GM15510 (cell line): Measurements from ENCODE around the gene SPSB4.

Experiments
- POLR2A ChIP-seq: IDR thresholded peaks from 3 replicates; pipeline ENCODE4 v1.6.1; 2011; ENCODE audit warnings: borderline replicate concordance; ENCODE audit not compliant: insufficient read length; ENCODE audit errors: extremely low read depth

Gene SPSB4

DNA sequence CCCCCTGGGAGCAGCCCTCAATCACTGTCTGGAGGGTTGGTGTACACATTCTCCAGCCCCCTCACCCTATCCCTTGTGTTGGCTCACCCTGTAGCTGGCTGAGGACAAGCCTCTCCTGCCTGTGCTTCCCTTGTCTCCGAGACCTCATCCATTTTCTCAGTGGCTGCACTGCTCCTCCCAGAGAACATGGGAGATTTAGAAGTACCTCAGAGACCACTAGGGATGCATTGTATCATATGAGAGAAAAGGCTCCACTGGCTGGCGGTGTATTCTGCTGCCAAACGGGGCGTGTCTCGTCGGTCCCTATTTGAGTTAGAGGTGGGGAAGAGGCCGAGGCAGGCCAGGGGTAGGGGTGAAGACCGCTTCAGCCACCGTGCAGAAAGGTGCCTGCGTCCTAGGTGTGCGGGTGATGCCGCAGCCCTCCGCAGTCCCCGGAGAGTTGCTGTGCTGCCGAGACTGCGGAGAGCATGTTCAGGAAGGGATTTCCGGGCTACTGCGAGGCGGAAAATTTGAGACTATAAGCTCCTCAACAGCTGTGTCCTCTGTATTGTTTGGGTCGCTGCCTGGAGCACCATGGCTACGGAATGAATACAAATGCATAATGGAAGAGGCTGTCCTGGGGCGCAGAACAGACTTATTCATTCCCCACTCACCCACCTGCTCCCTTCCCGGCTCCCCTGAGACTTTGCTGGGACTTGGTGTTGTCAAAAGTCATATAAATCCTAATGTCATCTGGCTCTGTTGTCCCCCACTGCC, 43.8 kb downstream of the SPSB4 start:
- TF ChIP-seq POLR2A: no peak

DNA sequence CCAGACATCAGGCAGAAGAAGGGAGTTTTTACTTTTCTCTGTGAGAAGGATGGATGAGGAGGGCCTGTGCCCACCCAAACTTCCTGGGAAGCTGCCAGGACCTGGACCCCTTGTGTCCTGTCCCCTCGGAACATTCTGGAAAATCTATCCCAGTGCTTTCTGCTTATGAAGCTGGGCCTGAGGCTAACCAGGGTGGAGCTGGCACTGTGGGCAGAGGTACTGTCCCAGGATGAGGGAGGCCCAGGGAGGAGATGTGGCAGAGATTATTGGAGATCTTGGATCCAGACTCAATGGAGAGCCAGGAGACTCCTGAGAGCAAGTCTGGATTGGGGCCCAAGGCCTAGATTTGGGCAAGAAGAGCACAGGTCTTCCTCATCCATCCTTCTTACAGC, 44.4 kb downstream of the SPSB4 start:
- no peak for TF ChIP-seq POLR2A

GRCh38 chr3:141096164-141096563, 45.0 kb downstream of the SPSB4 start:
- TF ChIP-seq POLR2A: no peak

DNA sequence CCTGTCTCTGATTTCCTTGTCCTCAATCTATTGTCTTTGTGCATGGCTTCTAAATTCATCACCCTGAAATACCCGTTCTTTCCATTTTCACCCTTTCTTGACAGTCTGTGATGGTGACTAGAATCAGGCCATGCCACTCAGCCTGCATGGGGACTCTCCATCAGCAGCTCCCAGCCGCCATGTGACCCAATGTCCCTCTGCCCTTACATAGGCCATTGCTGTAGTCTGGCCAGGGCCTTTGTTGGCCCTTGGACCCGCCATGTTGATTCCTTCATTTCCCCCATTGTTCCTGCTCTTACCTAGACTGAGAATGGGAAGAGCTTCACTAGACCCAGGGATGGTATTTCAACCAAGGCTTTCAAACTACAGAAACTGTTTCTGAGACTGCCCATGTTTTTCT, 45.8 kb downstream of the SPSB4 start:
- TF ChIP-seq POLR2A: no peak

DNA sequence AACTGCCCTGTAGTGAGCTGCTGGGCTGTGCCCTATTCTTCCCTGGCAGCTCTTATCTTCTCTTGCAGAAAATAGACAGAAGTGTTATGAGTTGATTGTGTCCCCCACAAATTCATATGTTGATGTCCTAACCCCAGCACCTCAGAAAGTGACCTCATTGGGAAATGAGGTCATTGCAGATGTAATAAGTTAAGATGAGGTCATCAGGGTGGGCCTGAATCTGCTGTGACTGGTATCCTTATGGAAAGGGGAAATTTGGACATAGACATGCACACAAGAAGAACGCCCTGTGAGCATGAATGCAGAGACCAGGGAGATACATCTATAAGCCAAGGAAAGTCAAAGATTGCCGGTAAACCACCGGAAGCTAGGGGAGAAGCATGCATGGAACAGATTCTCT, 49.0 kb downstream of the SPSB4 start:
- TF ChIP-seq POLR2A: no peak

- no peak for TF ChIP-seq POLR2A
These were observed 49.6 kb downstream of the SPSB4 start for GRCh38 chr3:141100531-141101320.

DNA sequence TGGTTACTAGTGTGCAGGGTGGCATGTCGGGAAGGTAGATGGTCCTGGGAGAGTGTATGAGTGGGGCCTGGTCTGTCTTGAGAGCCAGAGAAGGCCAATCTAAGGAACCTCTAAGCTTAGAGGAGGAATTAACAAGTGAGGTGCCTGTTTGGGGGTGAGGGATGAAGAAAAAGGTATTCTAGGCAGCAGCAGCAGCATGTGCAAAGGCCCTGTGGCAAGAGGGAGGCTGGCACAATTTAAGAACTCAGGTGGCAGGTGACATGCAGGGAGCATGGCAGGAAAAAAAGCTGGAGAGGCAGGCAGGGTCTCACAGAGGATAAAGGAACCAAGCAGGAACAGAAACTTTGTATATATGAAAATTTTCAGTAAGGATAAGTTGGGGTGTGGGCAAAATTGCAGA, 51.2 kb downstream of the SPSB4 start:
- TF ChIP-seq POLR2A: no peak

- no peak for TF ChIP-seq POLR2A
These were observed 51.9 kb downstream of the SPSB4 start for GRCh38 chr3:141103067-141103466.

GRCh38 chr3:141103503-141103902, 52.4 kb downstream of the SPSB4 start:
- no peak for TF ChIP-seq POLR2A

DNA sequence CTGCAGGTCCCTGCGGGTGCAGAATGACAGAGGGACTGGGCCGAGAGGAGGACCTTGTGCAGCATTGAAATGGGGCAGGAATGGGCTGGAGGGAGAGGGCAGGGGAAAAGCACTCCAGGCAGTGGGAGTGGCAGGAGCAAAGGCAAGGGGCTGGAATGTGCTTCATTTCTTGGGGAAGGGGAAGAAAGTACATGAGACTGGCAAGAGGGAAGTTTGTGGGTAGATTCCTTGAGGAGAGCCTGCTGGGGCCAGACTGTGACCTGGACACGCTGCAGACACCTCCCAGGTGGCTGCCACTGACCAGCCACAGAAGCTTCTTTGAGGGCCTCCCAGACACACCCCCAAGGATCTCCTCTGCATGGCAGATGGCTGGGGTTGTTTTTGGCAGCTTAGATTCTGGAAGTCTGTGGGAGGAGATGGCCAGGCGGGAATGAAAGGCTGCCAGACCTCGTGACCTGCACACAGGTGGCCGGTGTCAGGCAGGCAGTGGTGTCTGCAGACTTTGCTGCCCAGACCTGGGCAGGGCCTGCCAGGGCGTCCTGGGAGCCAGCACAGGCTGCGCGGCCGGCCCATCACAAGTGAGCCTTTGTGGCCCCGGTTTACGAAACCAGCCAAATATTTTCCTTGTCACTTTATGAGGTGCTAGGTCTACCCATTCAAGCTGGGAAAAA, 53.1 kb downstream of the SPSB4 start:
- TF ChIP-seq POLR2A: no peak

DNA sequence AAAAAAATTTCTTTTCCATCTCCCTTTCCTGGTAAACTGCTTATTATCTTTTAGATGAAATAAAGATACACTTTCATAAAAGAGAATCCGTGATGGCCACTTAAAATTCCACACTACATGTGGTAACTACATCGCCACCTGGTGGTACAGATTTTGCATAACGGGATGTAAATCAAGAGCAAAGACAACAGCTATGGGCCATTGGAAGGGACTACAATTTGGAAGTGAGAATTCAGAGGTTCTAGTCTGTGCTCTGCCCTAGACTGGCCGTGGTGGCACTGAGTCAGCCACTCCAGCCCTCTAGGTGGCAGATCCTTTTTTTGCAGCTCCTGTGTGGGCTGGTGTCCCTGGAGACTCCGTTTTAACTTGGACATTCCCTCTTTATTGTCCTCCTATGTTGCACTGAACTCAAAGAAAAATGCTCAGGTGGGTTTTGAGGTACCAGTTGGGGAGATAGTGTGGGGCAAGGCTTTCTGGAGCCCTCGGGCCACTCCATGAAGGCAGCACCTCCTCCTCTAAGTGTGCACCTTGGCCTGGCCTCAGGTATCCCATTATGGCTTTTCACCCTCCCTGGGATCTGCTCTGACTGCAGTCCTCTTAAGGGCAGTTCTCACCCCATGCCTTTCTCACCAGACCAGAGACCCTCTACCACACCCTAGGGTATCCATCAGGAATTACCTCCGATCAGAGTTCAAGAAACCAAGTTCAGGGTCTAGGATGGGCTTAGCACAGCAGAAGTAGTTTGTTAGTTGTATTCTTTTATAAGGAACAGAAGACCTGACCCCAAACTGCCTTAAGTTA, 54.9 kb downstream of the SPSB4 start:
- no peak for TF ChIP-seq POLR2A

GRCh38 chr3:141106842-141107241, 55.7 kb downstream of the SPSB4 start:
- no peak for TF ChIP-seq POLR2A

DNA sequence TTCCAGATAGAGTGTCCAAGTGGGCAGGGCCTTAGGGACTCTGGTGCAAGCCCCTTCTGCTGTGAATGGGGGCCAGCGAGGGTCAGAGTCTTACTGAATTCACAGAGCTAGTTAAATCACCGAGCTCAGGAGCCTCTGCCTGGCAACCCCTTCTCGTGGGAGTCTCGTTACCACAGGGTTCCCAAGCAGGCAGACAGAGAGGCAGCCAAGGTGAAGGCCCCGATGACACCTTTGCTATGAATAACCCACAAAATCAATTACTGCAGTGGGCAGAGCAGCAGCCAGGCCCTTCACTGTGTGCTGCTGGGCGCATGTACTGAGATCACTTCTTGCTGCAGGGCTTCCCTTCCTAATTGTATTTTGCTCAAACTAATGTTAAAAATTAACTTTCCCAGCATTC, 56.9 kb downstream of the SPSB4 start:
- no peak for TF ChIP-seq POLR2A

DNA sequence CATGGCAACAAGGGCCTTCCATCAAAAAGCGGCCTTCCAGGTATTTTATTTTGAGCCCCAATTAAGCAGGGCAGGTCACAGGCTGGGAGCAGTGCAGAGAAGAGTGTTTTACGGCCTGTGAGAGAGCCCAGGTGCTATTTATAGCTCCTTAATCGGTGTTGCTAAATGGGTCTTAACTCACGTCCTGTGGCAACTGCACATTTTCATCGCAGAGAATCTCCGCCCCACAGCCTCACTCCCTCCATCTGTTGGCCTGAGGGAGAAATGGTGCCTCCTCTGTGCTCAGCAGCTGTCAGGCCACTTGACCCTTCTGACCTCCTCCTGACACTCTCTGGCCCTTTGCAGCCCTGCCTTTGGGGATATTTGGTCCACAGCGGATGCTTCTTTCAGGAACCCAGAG, 58.6 kb downstream of the SPSB4 start:
- no peak for TF ChIP-seq POLR2A

- TF ChIP-seq POLR2A: no peak
These were observed 59.2 kb downstream of the SPSB4 start for GRCh38 chr3:141110322-141110721.
